Testis (tissue), 3 donors: Measurements from ENCODE around the gene NUP93. TPM values are rescaled to one million over a fixed set of nuclear protein-coding genes. Genes with fewer than 3 reads are reported as not detected.

Experiments
- DNase-seq: peaks from one replicate; pipeline ENCODE4 v3.0.0-alpha.2; 2019
- H3K27ac ChIP-seq, 2 donors: fragments of 200-600 bp; sonication (generic); one replicate each; pipeline ENCODE4 v1.5.1; 2019
- H3K27me3 ChIP-seq: fragments of 200-600 bp; sonication (generic); one replicate; pipeline ENCODE4 v1.5.1; 2019
- H3K36me3 ChIP-seq: fragments of 200-600 bp; sonication (generic); one replicate; pipeline ENCODE4 v1.5.1; 2017; ENCODE audit warnings: low read depth; ENCODE audit errors: missing control alignments
- H3K4me1 ChIP-seq: fragments of 200-600 bp; sonication (generic); one replicate; pipeline ENCODE4 v1.5.1; 2019
- H3K4me3 ChIP-seq, 2 donors: fragments of 200-600 bp; sonication (generic); one replicate each; pipeline ENCODE4 v1.5.1; 2017 to 2019
- H3K9me3 ChIP-seq: fragments of 200-600 bp; sonication (generic); one replicate; pipeline ENCODE4 v1.5.1; 2017
- POLR2A ChIP-seq: fragments of 450-650 bp; IDR thresholded peaks from one replicate; pipeline ENCODE4 v1.6.1; 2017; ENCODE audit warnings: antibody characterized with exemption, mild to moderate bottlenecking, moderate library complexity
- WGBS, 2 donors: methylation state at CpG; one replicate each; pipeline ENCODE4 v1.1.5; 2018; 5-methylcytosine and 5-hydroxymethylcytosine counted together
- intact Hi-C: fragments of 100-400 bp; cut with DNase I; formaldehyde crosslinking; loops from one replicate; pipeline ENCODE4 v1.15.1; 2023; ENCODE audit warnings: low total_unique reads
- microRNA counts, 2 donors: library from miRNA; unstranded; fragments of <30 nt; microRNA quantifications; one replicate each; lab custom pipeline; 2016
- microRNA-seq, 2 donors: library from miRNA; unstranded; fragments of <30 nt; microRNA quantifications; one replicate each; pipeline ENCODE4, GENCODE V29; 2016; ENCODE audit warnings: borderline number of aligned reads in 2 of 2, borderline replicate concordance in 1 of 2
- polyA plus RNA-seq: library from polyadenylated mRNA; stranded (reverse); fragments of 350-450 nt; fragmentation: Illumina TruSeq; extraction: RNeasy Lipid Tissue Mini Kit (QIAGEN cat#74804); gene quantifications from one replicate; pipeline ENCODE4 v1.2.3, GENCODE V29; 2014; ENCODE audit warnings: low read depth, low replicate concordance; ENCODE audit not compliant: insufficient read depth
- small RNA-seq, 2 donors: library from RNA; depleted of rRNA; stranded (forward); fragments of <200 nt; gene quantifications; one replicate each; pipeline ENCODE3, GENCODE V24; 2016
- total RNA-seq, 2 donors: library from RNA; depleted of rRNA; stranded (reverse); fragments of >200 nt; gene quantifications; one replicate each; pipeline ENCODE4 v1.2.3, GENCODE V29; 2016
- TF ChIP-seq, protein P1 (sequence below), 3 experiments: fragments of 450-650 bp in 2 of 3; fragments of 200-600 bp in 1 of 3; sonication (generic) in 1 of 3; IDR thresholded peaks; one replicate each; pipeline ENCODE4 v1.5.1; 2016 to 2019; ENCODE audit warnings: antibody characterized with exemption in 3 of 3, mild to moderate bottlenecking in 2 of 3, moderate library complexity in 1 of 3

Gene NUP93
- total and polyA plus RNA-seq, 3 donors from 2014 or later: 94.2 to 147 (median 102) TPM

DNA sequence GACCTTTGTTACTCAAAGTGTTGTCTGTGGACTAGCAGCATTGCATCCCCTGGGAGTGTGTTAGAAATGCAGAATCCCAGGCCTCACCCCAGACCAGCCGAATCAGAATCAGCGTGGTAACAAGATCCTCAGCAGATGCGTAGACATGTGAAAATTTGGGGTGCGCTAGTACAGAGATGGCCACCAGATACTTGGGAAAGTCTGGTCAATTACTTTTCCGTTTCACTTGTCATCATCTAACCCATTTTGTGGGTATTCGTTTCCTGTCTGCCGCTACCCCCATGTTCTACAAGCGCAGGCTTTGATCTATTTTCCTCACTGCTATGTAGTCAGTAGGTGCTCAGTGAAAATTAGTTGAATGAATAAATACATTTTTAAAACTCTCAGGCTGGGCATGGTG, 168.9 kb downstream of the NUP93 start:
- WGBS, 2 donors: 87 to 91% methylated on average over 8 of the region's 8 CpGs
- intact Hi-C loops: no loop called here
- Histone ChIP-seq H3K36me3 (no peaks in the 10 kb centered on the region), H3K27me3 (no peaks in the 10 kb centered on the region), H3K4me1 (no peaks in the 10 kb centered on the region), H3K27ac (no peak overlapping the region), H3K9me3 (no peaks in the 10 kb centered on the region), H3K4me3 (no peak overlapping the region)
- DNase-seq: no peak
- TF ChIP-seq POLR2A: no peak
- TF ChIP-seq, protein P1, sequence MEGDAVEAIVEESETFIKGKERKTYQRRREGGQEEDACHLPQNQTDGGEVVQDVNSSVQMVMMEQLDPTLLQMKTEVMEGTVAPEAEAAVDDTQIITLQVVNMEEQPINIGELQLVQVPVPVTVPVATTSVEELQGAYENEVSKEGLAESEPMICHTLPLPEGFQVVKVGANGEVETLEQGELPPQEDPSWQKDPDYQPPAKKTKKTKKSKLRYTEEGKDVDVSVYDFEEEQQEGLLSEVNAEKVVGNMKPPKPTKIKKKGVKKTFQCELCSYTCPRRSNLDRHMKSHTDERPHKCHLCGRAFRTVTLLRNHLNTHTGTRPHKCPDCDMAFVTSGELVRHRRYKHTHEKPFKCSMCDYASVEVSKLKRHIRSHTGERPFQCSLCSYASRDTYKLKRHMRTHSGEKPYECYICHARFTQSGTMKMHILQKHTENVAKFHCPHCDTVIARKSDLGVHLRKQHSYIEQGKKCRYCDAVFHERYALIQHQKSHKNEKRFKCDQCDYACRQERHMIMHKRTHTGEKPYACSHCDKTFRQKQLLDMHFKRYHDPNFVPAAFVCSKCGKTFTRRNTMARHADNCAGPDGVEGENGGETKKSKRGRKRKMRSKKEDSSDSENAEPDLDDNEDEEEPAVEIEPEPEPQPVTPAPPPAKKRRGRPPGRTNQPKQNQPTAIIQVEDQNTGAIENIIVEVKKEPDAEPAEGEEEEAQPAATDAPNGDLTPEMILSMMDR (IDR thresholded peaks at IDR 0.05): no peak

MicroRNAs encoded within 50 kb of the gene (microRNA counts, 767-probe panel; counts per million panel counts)
- 0 to 152 counts per million in 2 donors for microRNA hsa-miR-138-5p (lab: Ali Mortazavi, UCI)

Small RNA genes within 50 kb of the gene (microRNA-seq; reads per million reads assigned to microRNA genes)
- gene MIR138-2: 11.8 to 18.0 reads per million in 2 donors

Small RNA genes within 50 kb of the gene (small RNA-seq; reads per million reads assigned to genes)
- 0.09 to 0.18 reads per million in 2 donors for gene MIR138-2

Other genes with a start within 250 kb of the NUP93 start
- gene BBS2, start 210.1 kb upstream of the NUP93 start, total RNA-seq: 10 to 100 TPM; 70.3 to 83.6 TPM
- 79.8 TPM for gene BBS2, start 210.1 kb upstream of the NUP93 start, polyA plus RNA-seq
- gene MT4, start 165.1 kb upstream of the NUP93 start, total RNA-seq: not detected
- 2.3 TPM for gene MT4, start 165.1 kb upstream of the NUP93 start, polyA plus RNA-seq
- 1 to 10 TPM in 1 of 2 donors, not detected in 1; 4.6 TPM for gene MT3, start 140.6 kb upstream of the NUP93 start, total RNA-seq
- gene MT3, start 140.6 kb upstream of the NUP93 start, polyA plus RNA-seq: 12.0 TPM
- 10 to 100 TPM; 20.1 to 30.7 TPM for gene MT2A, start 121.5 kb upstream of the NUP93 start, total RNA-seq
- 77.1 TPM for gene MT2A, start 121.5 kb upstream of the NUP93 start, polyA plus RNA-seq
- gene MT1E, start 104.3 kb upstream of the NUP93 start, total RNA-seq: 10 to 100 TPM; 10.5 to 55.4 TPM
- gene MT1E, start 104.3 kb upstream of the NUP93 start, polyA plus RNA-seq: 22.4 TPM
- 1 to 10 TPM; 2.2 to 3.7 TPM for gene MT1M, start 97.5 kb upstream of the NUP93 start, total RNA-seq
- 2.6 TPM for gene MT1M, start 97.5 kb upstream of the NUP93 start, polyA plus RNA-seq
- 10 to 100 TPM in 1 of 2 donors, not detected in 1; 10.6 TPM for gene MT1A, start 91.5 kb upstream of the NUP93 start, total RNA-seq
- not detected for gene MT1A, start 91.5 kb upstream of the NUP93 start, polyA plus RNA-seq
- gene MT1B, start 78.2 kb upstream of the NUP93 start, total RNA-seq: not detected
- gene MT1B, start 78.2 kb upstream of the NUP93 start, polyA plus RNA-seq: not detected
- 1 to 10 TPM; 3.6 to 8.1 TPM for gene MT1F, start 72.2 kb upstream of the NUP93 start, total RNA-seq
- gene MT1F, start 72.2 kb upstream of the NUP93 start, polyA plus RNA-seq: 15.4 TPM
- 10 to 100 TPM in 1 of 2 donors, 1 to 10 TPM in 1; 2.1 to 11.5 TPM for gene MT1G, start 62.1 kb upstream of the NUP93 start, total RNA-seq
- 14.7 TPM for gene MT1G, start 62.1 kb upstream of the NUP93 start, polyA plus RNA-seq
- not detected for gene MT1H, start 60.3 kb upstream of the NUP93 start, total RNA-seq
- not detected for gene MT1H, start 60.3 kb upstream of the NUP93 start, polyA plus RNA-seq
- 100 to 1,000 TPM in 1 of 2 donors, 10 to 100 TPM in 1; 77.0 to 180 TPM for gene MT1X, start 47.7 kb upstream of the NUP93 start, total RNA-seq
- gene MT1X, start 47.7 kb upstream of the NUP93 start, polyA plus RNA-seq: 51.7 TPM
- gene SLC12A3, start 135.1 kb downstream of the NUP93 start, total RNA-seq: 1 to 10 TPM in 1 of 2 donors, under 1 TPM in 1; 0.16 to 1.1 TPM
- 0.16 TPM for gene SLC12A3, start 135.1 kb downstream of the NUP93 start, polyA plus RNA-seq
- gene HERPUD1, start 202.0 kb downstream of the NUP93 start, total RNA-seq: 10 to 100 TPM; 68.0 to 90.8 TPM
- 88.9 TPM for gene HERPUD1, start 202.0 kb downstream of the NUP93 start, polyA plus RNA-seq
- under 1 TPM; 0.24 to 0.50 TPM for gene CETP, start 231.8 kb downstream of the NUP93 start, total RNA-seq
- 0.69 TPM for gene CETP, start 231.8 kb downstream of the NUP93 start, polyA plus RNA-seq